ENCODE measurements around the gene BATF. TPM values are rescaled to one million over a fixed set of nuclear protein-coding genes. Genes with fewer than 3 reads are reported as not detected.

The BATF gene
- total RNA-seq, 4 donors from 2014 or later, result 0.28 to 6.4 (median 1.3) TPM; not detected in 1

DNA sequence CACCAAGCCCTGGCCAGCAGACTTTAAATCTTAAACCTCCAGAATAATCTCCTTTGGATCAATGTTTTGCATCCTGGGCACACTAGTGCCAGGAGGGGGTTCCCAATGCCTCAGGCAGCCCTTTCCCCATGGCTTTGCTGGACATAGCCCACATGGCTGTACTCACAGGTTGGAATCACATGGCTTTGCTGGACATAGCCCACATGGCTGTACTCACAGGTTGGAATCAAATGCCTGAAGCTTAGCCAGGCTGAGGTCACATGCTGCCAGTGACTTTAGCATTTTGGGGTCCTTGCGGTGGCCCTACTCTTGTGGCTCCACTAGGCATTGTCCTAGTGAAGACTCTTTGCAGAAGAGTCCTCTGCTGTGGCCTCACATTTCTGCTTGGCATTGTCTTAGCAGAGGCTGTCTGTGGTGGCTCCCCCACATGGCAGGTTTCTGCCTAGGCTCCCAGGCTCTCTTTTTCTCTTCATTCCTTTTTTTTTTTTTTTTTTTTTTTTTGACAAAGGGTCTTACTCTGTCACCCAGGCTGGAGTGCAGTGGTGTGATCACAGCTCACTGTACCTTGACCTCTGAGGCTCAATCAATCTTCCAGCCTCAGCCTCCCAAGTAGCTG is 69.2 kb downstream of the BATF start:
- intact Hi-C loops (cut with DNase I; ENCODE audit: low total_unique reads), result no loop called here
- H3K27ac ChIP-seq, result no peak overlapping the region
- H3K27me3 ChIP-seq, result no peaks in the 10 kb centered on the region
- no peaks in the 10 kb centered on the region for H3K36me3 ChIP-seq
- H3K9me3 ChIP-seq, result no peaks in the 10 kb centered on the region
- no peak for TF ChIP-seq POLR2A (IDR thresholded peaks at IDR 0.05)
- TF ChIP-seq, protein P1, sequence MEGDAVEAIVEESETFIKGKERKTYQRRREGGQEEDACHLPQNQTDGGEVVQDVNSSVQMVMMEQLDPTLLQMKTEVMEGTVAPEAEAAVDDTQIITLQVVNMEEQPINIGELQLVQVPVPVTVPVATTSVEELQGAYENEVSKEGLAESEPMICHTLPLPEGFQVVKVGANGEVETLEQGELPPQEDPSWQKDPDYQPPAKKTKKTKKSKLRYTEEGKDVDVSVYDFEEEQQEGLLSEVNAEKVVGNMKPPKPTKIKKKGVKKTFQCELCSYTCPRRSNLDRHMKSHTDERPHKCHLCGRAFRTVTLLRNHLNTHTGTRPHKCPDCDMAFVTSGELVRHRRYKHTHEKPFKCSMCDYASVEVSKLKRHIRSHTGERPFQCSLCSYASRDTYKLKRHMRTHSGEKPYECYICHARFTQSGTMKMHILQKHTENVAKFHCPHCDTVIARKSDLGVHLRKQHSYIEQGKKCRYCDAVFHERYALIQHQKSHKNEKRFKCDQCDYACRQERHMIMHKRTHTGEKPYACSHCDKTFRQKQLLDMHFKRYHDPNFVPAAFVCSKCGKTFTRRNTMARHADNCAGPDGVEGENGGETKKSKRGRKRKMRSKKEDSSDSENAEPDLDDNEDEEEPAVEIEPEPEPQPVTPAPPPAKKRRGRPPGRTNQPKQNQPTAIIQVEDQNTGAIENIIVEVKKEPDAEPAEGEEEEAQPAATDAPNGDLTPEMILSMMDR (IDR thresholded peaks at IDR 0.05), result no peak
- no peaks in the 10 kb centered on the region for H3K4me1 ChIP-seq
- no peak for DNase-seq
- no peak overlapping the region for H3K4me3 ChIP-seq

DNA sequence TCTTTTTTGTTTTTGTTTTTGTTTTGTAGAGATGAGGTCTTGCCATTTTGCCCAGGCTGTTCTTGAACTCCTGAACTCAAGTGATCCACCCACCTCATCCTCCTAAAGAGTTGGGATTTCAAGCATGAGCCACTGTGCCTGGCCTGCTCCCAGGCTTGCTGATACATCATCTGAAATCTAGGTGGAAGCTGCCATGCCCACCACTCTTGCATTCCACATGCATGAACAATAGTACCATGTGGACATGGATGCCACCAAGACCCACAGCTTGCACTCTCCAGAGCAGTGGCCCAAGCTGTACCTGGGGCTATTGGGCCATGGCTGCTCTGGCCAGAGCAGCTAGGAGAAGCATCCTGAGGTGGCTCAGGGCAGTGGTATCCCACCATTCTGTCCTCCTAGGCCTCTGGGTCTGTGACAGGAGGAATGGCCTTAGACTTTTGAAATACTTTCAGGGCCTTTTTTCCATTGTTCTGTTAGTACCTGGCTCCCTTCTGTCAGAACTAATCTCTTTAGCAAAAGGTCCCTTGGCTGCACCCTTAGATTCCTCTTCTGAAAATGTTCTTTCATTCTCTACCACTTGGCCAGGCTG is 69.8 kb downstream of the BATF start:
- TF ChIP-seq, protein P1 (IDR thresholded peaks at IDR 0.05), result no peak
- no peak for TF ChIP-seq POLR2A (IDR thresholded peaks at IDR 0.05)
- intact Hi-C loops (cut with DNase I; ENCODE audit: low total_unique reads), result no loop called here
- H3K36me3 ChIP-seq, result no peaks in the 10 kb centered on the region
- H3K27me3 ChIP-seq, result no peaks in the 10 kb centered on the region
- H3K27ac ChIP-seq, result no peak overlapping the region
- H3K9me3 ChIP-seq, result no peaks in the 10 kb centered on the region
- no peak overlapping the region for H3K4me3 ChIP-seq
- DNase-seq, result no peak
- no peaks in the 10 kb centered on the region for H3K4me1 ChIP-seq

DNA sequence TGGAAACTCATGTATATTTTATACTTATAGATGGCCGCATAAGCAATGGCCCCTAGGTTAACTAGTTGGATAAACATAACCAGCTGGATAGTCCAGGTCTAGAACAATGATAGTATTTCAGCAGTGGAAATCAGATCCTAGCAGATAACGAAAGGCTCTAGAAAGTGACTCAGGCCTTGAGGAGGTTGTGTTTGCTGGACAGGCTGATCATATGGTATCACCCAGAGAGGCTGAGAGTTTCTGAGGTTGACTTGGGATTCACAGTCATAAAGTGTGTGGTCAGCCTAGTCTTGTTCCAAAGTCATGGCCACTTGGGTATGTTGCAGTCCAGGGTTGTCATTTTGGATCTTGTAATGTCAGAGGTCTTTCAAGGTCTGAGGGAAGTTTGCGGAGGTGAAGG is 73.0 kb downstream of the BATF start:
- Histone ChIP-seq H3K27me3 (no peaks in the 10 kb centered on the region), H3K4me1 (no peaks in the 10 kb centered on the region), H3K4me3 (no peak overlapping the region), H3K9me3 (no peaks in the 10 kb centered on the region), H3K27ac (no peak overlapping the region), H3K36me3 (no peaks in the 10 kb centered on the region)
- intact Hi-C loops (cut with DNase I; ENCODE audit: low total_unique reads), result no loop called here
- DNase-seq, result no peak
- no peak for TF ChIP-seq POLR2A (IDR thresholded peaks at IDR 0.05)
- TF ChIP-seq, protein P1 (IDR thresholded peaks at IDR 0.05), result no peak

Other genes starting within 250 kb of the BATF start
- gene FOS, start 243.6 kb upstream of the BATF start, total RNA-seq, result 1,000 to 10,000 TPM in 1 of 4 donors, 100 to 1,000 TPM in 2, 10 to 100 TPM in 1; 29.2 to 1,111 (median 137) TPM
- 10 to 100 TPM; 32.9 to 86.8 (median 50.1) TPM for gene JDP2, start 94.4 kb upstream of the BATF start, total RNA-seq
- gene FLVCR2, start 56.2 kb downstream of the BATF start, total RNA-seq, result 10 to 100 TPM in 1 of 4 donors, 1 to 10 TPM in 3; 2.3 to 15.0 (median 3.3) TPM
- gene ERG28, start 138.4 kb downstream of the BATF start, total RNA-seq, result 10 to 100 TPM in 1 of 4 donors, 1 to 10 TPM in 2, under 1 TPM in 1; 0.26 to 11.2 (median 4.2) TPM
- 100 to 1,000 TPM in 1 of 4 donors, 10 to 100 TPM in 3; 32.4 to 183 (median 40.6) TPM for gene TTLL5, start 138.8 kb downstream of the BATF start, total RNA-seq

Data from uterus (tissue), 4 donors.